Activated CD4-positive, alpha-beta T cell treated with anti-CD3 and anti-CD28 coated beads, Interleukin-2, amount 50 U/mL, for 48 hours (primary cell): Measurements from ENCODE around the gene HPS1.

Experiments used
- DNase-seq, 2 experiments: peaks; one replicate each; pipeline ENCODE4 v3.0.0-alpha.2; 2020

The HPS1 gene

DNA sequence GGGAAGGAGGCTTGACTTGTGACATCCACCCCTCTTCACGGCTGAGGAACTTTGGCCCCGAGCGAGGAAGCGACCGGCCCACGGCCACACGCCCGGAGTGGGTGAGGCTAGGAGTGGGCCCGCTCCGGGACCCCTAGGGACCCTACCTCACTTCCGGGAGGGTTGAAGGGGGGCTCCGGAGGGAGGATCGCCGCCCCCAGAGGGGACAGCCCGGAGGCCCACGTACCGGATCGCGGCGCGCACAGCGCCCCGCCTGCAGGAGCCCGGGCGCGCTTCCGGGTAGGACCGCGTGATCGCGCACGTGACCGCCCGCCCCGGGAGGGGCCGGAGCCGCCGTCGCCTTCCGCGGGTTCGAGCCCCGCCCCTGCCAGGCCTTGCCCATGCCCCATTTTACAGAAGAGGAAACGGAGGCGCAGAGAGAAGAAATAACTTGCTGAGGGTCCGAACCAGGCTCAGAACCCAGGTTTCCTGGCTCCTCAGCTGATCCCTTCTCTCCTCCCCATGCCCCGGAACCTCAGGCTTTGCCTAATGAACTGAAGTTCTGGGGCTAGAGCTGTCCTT lies at the start of gene HPS1:
Gene HPS1 (minus strand): TSS at position 275 of the 561 bp plus-strand sequence. CDS start 3,695 bp downstream, outside the sequence.
- peak; percentile 86 to 87 for DNase-seq

DNA sequence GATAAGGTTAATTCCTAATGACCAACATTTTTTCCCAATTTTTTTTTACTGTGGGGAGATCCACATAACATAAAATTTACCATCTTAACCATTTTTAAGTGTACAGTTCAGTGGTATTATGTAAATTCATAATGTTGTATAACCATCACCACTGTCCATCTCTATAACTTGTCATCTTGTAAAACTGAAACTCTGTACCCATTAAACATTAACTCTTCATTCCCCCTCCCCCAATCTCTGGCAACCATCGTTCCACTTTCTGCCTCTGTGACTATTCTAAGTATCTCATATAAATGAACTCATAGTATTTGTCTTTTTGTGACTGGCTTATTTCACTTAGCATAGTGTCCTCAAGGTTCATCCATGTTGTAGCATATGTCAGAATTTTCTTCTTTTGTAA lies 46.0 kb upstream of the HPS1 start:
- no peak for DNase-seq

DNA sequence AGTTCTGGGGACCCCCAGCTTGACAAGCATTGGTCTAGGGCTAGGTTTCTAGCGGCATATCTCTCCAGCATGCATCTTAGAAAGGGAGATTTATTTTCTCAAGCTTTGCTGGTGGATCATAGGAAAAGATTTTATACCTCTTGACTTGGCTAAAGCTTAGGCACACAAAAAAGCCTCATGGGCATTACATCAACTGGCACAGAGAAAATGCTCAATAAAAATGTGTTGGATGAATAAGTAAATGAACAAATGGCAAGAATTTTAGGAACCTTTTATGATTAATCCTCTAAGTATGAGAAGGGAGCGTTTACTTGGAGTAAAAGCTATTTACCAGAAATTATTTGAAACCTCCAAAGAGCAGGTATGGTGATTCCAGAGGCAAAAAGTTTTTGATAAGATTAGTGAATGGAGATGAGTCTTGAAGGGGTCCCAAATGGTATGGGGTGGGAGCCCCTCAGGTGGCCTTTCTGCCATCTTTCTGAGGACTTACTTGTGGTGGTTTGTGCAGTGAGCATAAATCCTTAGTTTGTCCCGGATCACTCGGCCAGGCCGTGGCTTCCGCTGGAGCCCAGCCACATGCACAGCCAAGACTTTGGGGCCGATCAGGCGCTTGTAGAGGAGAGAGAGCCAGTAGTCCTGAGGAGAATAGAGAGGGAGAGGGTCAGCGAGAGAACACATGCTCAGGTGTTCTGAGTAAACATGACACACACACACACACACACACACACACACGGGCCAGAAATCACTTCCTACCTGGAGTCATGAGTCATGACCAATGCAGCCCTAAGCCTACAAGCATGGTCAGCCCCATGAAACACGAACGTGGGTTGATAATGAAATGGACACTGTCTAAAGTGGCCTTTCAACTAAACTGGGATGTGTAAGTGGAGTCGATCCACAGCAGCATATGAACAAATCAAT lies 43.1 kb upstream of the HPS1 start:
- DNase-seq = no peak

DNA sequence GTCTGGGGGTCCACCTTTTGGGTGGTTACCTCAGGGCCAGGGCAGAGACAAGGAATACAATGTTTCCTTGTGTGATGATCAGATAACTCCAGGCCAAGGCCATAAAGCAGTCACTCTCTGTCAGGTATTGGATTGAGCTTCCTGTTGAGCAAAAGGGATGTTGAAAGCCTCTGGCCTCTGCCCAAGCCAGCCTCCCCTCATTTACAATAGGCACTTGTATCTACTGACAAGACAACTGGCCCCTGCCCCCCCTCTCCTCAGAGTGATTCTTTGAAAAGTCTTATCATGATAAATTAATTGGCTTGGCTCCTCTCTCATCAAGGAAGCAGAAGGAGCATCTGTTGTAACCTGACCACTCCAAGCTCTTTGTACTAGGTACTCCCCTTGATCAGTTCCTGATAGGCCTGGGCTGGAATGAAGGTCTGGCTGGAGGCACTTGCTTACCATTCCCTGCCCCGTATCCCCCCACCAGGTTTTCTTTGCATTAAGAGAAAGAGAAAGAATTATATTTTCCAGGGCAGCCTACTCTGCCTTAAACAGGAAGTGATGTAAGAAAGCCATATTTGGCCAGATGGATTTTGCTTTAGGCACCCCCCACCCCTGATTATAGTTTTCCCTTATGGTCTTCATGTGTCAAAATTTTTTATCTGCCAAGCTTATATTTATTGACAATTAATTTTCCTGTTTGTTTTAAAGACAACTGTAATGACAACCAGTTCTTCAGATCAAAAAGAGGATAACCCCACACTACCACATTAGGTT lies 42.1 kb upstream of the HPS1 start:
- DNase-seq = no peak

DNA sequence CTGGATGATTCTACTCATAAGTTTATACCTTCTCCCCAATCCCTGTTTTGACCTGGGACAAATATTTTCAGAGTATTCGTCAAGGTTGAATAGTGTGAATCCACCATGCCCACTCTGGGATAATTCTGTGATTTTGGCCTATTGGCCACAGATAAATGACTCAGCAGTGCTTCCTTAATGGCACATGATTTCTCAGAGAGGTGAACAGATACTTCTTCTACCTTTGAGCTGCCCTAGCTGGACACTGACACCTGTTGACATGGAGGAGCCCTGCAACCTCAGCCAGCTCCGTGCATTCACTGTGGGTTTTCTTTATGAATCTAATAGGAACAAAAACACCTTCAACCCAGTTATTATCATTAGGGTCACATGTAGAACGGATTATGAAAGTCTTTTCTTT lies 40.9 kb upstream of the HPS1 start:
- DNase-seq = no peak

DNA sequence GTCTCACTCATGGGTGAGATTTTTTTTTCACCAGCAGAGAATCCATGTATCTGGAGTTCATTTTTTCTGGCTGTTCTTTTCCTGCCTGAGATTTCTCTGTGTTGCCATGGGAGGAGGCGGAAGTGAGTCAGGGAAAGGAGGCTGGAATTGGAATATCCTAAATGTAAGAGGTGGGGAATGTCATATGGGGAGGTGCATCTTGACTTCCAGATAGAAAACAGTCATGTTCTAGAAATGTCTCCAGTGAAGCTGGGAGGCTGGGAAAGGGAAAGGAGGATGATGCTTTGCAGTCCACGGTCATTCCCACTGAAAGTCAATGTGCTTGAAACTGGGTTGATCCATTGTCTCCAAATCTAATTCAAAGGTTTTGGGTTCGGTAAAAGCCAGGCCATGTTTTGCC lies 39.7 kb upstream of the HPS1 start:
- DNase-seq = no peak

DNA sequence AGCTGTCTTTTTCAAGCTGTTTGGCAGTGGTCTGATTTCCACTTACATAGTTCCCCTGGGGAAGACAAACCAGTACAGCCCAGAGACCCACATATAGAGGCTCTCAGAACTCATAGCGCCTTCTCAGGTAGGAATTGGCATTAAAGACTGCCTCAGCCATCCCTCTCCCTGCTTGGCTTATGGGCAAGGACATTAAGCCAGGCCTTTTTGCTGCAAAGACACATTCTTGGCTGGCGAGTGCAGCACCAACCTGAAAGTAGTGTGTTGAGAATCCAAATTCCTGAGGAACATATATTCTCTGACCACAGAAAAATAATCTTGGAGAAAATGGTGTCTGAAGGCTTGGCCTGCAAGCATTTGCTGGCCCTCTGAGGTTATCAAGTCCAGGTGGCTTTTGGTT lies 39.2 kb upstream of the HPS1 start:
- no peak for DNase-seq

DNA sequence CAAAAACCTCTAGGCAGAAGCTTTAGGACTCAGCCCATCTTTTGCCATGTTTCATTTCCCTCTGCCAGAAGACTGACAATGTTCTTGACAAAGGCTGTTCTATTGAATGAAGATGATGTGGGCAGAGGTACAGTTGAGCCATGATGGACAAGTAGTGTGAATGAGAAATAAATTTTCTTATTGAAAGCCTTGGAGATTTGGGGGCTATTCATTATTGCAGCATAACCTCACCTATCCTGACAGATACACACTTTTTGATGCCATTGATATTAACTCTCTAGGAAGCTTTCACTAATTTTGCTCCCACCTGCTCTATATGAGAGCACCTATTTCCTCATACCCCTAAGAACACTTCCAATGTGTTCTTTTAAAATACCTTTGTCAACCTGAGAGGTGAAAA lies 36.9 kb upstream of the HPS1 start:
- no peak for DNase-seq

DNA sequence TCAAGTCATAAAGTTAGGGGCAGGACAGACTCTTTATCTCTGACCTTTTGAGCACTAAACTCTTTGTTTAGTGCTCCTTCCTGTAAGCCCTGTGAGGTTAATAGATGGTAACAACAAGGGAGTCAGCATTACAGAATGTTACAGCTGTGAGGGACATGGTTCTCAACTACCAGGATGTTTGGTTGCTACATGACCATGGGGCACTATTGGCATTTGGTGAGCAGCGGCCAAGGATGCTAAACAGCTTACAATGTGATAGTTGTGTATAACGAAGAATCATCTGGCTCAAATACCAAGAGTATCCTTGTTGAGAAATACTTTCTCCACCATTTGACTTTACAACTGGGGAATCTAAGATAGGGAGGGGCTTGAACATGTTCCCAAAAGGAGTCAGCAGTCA lies 35.4 kb upstream of the HPS1 start:
- no peak for DNase-seq

DNA sequence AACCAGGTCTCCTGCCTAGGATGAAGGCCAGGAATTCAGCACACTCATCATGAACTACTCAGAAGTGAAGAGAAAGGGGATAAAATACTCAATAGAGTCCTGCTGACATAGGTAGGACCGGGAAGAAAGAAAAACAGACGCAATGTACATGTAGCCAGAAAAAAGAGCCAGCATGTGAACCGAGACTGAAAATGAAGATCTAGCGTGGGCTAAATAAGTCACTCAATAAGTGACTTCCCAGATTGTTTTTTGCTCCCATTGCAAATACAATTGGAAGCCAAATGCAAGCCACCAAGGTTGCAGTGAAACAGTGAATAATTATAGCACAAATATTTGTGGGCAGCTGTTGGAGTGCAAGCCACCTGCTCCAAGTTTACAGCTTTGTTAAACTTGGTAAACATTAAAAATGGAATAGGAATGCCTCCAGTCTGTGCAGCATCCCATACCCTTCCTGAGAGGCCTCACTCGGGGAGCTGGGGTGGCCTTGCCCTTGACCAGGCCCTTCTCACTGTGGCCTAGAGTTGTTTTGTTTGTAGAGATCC lies 34.7 kb upstream of the HPS1 start:
- no peak for DNase-seq

DNA sequence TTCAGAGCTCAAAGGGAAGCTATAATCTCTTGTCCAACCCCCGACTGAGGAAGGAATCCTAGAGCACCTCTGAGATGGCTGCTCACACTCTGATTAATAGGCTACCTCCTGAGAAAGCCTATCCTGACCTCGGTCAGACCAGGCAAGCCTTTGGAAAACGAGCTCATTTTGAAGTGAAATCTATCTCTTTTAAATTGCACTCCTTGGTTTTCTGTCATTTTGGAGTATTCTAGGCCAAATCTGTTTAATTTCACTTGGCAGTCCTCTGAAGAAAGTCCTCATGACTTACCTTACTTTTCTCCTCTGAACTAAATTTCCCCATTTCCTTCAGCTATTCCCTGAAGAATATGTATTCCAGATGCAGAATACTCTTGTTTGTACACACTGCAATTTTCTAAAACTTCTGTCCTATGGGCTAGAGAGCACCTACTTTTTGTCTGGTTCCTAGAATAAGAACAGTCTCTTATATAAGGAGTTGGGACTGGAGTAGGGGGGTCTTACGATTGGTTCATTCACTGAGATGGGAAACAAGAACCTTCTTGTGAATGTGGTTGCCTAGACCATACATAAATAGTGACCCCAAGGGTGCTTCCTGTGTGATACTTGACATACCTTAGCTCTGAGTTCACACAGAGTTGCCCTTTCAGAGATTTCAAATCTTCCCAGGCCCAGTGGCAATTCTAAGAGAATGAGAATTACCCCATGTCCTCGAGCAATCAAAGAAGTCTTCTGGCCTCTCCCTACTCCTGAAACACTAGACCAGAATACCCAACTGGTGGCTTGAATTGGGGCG lies 31.9 kb upstream of the HPS1 start:
- DNase-seq = no peak

DNA sequence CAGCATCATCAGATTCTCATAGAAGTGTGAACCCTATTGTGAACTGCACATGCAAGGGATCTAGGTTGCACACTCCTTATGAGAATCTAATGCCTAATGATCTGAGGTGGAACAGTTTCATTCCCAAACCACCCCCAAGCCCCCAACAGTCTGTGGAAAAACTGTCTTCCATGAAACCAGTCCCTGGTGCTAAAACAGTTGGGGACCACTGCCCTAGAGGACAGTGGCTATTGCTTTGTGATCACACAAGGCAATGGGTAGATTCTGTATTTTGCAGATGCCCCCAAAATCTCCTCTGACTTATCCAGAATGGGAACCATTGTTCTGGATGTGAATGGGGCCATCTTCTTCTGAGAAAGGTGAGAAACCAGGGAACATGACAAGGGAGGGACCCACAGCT lies 31.1 kb upstream of the HPS1 start:
- no peak for DNase-seq

DNA sequence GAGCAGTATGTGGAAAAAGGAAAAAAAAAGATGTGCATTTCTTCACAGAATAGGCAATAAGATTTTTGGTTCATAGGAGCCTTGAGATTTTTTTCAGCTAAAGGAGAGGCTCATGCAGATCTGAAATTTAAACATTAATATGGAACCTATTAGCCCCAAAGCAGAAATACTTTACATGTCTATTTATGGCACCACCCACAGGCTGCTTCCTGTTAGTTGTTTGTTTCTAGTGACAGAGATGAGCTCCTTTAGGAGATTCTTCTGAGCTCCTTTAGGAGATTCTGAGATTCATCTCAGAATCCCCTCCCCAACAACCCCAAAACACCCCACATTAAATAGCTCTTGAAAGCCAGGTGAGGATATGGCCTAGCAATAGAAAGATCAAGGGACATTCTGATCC lies 27.9 kb upstream of the HPS1 start:
- DNase-seq = no peak

DNA sequence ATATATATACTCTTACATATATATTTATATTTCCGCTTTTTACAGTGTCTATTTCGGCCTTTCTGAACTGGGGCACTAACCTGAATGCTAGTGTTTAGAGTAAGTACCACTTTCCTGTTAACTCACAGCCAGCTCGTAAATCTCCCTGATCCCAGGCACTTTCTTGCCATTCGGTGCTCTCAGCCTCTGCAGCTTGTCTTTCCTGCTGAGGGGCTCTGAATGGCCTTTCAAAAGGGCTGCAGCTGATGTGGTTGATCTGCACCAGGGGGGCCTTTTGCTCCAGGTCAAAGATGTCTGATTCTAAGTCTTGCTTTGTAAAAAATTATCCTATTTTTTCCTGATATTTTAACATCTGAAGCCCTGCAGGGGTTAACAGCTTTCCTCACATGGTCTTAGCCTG lies 25.5 kb upstream of the HPS1 start:
- DNase-seq = no peak

DNA sequence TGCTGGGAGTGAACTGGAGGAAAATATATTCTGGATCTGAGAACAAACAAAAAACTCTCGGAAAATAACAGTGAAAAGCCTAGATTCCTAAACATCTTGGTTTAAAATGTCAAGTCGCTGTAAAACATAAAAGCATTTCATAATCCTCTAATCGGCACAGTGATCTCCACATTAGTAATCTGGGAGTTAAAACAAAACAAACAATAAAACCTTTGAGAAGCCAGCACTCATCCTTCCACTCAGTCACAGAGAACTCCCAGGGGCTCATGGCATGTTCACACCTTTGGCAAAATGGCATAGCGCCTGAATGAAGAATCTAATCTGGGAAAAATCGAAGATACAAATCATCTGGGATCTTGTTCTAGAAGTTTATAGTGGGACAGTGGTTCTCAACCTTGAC lies 24.1 kb upstream of the HPS1 start:
- DNase-seq = no peak

DNA sequence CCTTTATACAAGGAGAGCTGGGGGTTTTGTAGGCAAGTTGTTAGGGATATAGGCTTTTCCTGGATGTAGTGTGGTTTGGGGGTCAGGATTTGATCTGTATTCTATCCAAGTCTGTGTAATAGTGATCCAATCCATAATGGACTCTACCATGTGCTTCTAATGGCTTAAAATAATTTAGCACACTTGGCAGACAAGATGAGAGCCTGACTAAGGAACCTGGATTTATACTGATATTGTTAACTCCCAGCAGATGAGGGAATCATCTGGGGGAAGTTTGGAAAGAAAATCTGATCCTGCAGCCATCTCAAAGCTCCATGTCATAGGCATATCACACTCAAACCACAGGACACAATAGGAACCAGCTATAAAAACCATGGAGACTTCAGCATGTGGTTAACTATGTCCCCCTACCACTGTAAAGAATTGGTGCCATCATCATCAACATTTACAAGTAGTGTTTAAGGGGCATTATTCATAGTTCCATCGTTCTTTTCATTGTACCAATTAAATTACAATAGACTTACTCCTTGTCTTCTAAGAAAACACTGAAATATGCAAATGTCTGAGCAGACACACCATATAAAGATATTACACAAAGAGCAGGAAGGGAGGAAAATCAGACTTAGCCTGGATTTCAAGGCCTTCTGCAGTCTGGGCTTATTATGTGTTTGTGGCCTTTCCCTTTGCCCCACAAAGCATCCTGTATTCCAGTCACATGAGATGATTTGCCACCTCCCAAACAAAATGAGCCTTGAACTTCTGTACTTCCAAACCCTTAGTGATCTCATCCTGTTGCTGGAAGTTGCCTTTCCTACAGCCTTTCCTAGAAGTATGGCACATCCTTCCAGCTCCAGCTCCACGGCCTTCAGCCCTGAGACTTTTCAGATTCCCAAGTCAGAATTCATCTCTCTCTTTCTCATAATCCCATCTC lies 22.5 kb upstream of the HPS1 start:
- DNase-seq = no peak

DNA sequence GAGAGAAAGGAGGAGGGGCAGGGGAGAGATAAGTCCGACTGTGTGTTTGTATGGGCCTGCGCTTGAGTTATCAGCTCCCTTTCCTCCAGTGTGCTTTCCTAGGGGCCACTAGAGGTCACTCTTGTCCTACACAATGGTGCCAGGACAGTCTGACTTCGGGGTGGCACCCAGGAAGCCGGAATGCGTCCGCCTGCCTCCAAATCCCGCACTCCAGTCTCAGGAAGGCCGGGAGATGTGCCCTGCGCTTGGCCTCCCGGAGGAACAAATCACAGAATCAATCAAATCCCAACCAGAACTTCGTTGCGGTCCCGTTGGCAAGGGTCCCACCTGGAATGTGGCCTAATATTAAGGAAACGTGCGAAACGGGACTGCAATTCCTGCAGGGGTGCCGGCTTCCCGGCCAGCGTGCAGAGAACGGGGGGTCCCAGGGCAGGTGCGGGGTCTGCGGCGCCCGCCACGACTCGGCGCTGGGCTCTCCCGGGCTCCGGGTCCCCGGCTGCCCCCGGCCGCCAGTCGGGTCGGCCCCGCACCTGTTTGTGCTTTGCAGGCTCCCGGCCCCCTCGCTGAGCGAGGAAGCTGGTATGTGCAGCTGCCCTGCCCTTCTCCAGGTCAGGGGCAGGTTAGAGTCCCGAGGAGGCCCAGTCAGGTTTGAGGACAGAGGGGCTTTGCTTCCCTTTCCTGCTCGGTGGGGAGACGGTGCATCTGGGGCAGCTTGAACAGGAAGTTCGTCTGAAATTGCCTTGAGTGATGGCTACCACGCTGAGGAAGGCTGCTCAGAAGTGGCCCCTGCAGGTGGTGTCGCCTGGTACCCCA lies 21.0 kb upstream of the HPS1 start:
- peak; percentile 55 to 67 for DNase-seq

DNA sequence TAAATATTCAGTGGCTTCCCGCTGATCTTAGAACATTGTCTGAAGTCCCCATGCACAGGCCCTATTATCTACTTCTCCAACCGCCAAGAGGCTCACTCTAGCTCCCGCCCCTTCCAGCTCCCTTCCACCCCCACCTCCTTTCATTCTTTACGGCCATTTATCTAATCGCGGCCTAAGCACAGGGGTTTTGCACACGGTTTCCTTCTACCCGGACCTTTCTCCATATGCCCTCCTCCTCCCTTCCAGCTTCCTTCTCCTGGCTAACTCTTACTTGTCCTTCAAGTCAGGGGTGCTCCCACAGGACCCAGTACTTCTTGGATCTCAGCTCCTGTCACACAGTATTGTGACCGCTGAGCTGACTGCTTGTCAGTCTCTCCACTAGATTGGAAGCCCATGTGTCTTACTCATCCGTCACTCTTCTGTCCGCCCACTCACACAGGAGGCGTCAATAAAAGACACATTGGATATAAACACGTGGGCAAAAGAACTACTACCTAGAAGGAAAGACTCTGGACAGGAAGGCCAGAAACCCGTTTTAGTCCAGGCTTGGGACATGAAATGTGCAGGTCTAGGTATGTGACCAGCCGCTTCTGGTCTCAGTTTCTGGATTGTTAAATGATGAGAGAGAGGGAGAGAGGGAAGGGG lies 20.2 kb upstream of the HPS1 start:
- DNase-seq = no peak

DNA sequence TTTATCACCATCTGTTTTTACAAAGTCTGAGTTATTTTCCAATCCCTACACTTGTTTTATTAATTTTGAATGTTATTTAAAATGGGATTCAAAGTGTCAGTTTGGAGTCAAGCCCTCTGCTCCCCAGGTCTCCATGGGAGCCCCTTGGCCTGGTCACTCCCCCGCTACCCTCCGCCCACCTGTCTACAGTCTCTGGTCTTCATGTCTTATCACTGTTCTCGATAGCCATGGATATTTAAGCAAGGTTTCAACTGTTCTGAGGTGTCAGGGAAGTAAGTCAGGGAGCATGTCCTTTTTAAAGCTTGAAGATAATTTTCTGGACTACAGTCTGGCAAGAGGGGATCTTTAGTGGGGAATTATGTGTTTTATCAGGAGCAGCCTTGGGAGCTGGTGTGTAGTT lies 19.1 kb upstream of the HPS1 start:
- DNase-seq = no peak
